Large intestine (tissue), 3 donors: ENCODE measurements around the gene DNAAF8. TPM values are rescaled to one million over a fixed set of nuclear protein-coding genes. Genes with fewer than 3 reads are reported as not detected.

Experiments used
- DNase-seq, 2 donors: peaks; one replicate each; pipeline versions ENCODE4 v3.0.0 to v3.0.0-alpha.2; 2013
- H3K27ac ChIP-seq: one replicate; pipeline ENCODE4 v1.5.1; 2013; ENCODE audit warnings: low read length
- H3K27me3 ChIP-seq: 2 replicates; pipeline ENCODE4 v1.6.1; 2013; ENCODE audit warnings: low read length; ENCODE audit not compliant: control insufficient read depth, insufficient read depth
- H3K36me3 ChIP-seq: 2 replicates; pipeline ENCODE4 v1.6.1; 2013; ENCODE audit warnings: low read length; ENCODE audit not compliant: control insufficient read depth, insufficient read depth
- H3K4me1 ChIP-seq: one replicate; pipeline ENCODE4 v1.6.1; 2013; ENCODE audit warnings: low read length; ENCODE audit not compliant: control insufficient read depth, insufficient read depth
- H3K4me3 ChIP-seq: one replicate; pipeline ENCODE4 v1.5.1; 2013; ENCODE audit warnings: low read length
- H3K9me3 ChIP-seq: one replicate; pipeline ENCODE4 v1.6.1; 2013; ENCODE audit warnings: mild to moderate bottlenecking, low read depth, low read length, moderate library complexity; ENCODE audit not compliant: control insufficient read depth
- WGBS: methylation state at CpG from one replicate; pipeline ENCODE4 v1.1.5; 2013; ENCODE audit warnings: low lambda C conversion rate; ENCODE audit not compliant: insufficient coverage; 5-methylcytosine and 5-hydroxymethylcytosine counted together
- polyA plus RNA-seq: library from polyadenylated mRNA; unstranded; fragments of 120-200 nt; gene quantifications from one replicate; pipeline ENCODE4 v1.2.1, GENCODE V29; 2013

DNAAF8 gene
- polyA plus RNA-seq, 1 donor = 0.78 TPM

DNA sequence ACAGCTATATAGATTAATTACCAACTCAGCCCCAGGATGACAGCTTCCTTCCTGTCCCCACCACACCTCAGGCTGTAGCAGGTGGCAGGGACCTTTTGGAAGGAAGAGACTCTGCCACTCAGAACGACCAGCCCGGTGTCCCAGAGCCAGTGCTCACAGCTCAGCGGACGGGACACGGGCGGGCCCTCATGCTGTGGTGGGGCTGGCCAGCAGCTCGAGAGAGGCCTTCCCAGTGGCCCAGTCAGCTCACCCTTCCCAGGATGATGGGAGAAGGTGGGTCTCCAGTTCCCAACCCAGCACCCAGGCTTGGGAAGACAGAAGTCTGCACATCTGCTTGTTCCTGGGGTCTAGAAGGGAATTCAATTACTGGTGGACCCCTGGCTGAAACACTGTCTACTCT, 30.4 kb upstream of the DNAAF8 start:
- DNase-seq = no peak
- peaks cover 60% of the 10 kb centered on the region for H3K36me3 ChIP-seq
- WGBS = no CpG with 5 or more reads among the region's 7 CpGs
- H3K9me3 ChIP-seq = no peaks in the 10 kb centered on the region
- peaks cover 20% of the 10 kb centered on the region for H3K4me1 ChIP-seq
- no peak overlapping the region for H3K27ac ChIP-seq
- H3K4me3 ChIP-seq = no peak overlapping the region
- no peaks in the 10 kb centered on the region for H3K27me3 ChIP-seq

DNA sequence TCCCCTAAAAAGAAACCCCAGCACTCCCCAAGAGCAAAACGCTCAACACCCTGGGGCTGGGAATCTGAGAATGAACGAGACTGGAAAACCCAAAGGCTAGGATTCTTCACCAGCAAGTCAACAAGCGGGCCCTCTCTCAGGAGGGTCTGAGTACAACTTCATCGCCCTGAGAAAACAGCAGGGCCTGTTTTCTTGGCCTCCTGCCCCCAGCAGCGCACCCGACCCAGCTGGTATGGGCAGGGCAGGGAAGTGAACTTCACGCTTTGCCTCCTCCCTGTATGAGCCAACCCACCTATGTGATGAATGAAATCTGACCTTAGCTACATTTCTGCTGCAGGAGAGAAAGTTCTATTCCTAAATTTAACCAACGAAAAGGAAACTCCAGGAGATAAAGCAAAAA, 29.8 kb upstream of the DNAAF8 start:
- DNase-seq = no peak
- Histone ChIP-seq H3K27me3 (no peaks in the 10 kb centered on the region), H3K4me1 (peaks cover 20% of the 10 kb centered on the region), H3K4me3 (no peak overlapping the region), H3K27ac (no peak overlapping the region), H3K9me3 (no peaks in the 10 kb centered on the region), H3K36me3 (peaks cover 54% of the 10 kb centered on the region)
- WGBS = no CpG with 5 or more reads among the region's 8 CpGs

DNA sequence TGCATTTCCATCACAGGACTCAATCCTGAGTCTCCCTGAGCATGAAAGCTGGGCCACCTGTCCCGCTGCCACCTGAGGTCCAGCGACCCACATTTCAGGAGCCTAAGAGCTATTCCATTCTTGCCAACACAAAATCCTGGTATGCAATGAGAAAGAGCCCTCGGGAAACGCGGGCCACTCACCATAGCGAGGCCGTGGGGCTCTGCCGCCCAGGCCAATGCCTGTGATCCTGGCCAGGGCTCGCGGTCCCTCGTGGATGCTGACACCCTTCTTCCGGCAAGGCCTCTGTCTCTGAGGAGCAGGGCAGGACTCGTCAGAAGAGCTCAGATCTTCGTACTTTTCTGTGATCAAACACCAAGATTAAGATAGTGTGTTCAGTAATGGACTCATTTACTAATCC, 29.4 kb upstream of the DNAAF8 start:
- H3K36me3 ChIP-seq = peaks cover 50% of the 10 kb centered on the region
- DNase-seq = no peak

DNA sequence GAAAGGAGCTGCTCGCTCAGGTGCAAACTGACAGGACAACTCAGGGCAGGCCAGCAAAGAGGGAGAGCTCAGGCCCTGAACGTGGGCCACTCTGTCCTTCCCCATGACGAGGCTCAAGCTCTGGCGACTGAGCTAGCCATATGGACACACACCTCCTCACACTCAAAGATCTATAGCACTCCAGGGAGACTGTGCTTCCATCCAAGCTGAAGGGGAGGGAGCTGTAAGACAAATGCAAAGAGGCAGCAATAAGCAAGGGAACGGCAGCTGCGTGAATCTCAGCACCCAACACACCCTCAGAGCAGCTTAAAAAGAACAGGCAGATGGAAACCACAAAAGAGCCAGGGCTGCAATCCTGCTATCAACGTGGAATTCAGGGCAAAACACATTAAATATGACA, 27.5 kb upstream of the DNAAF8 start:
- H3K27me3 ChIP-seq = no peaks in the 10 kb centered on the region
- H3K9me3 ChIP-seq = no peaks in the 10 kb centered on the region
- no CpG with 5 or more reads among the region's 7 CpGs for WGBS
- peaks cover 12% of the 10 kb centered on the region for H3K4me1 ChIP-seq
- no peak overlapping the region for H3K27ac ChIP-seq
- H3K4me3 ChIP-seq = no peak overlapping the region
- H3K36me3 ChIP-seq = peaks cover 40% of the 10 kb centered on the region
- no peak for DNase-seq

More for the DNA sequence above, 29.4 kb upstream of the DNAAF8 start:
- no peak overlapping the region for H3K27ac ChIP-seq
- peaks cover 20% of the 10 kb centered on the region for H3K4me1 ChIP-seq
- no peak overlapping the region for H3K4me3 ChIP-seq
- no peaks in the 10 kb centered on the region for H3K9me3 ChIP-seq
- no CpG with 5 or more reads among the region's 14 CpGs for WGBS
- H3K27me3 ChIP-seq = no peaks in the 10 kb centered on the region

DNA sequence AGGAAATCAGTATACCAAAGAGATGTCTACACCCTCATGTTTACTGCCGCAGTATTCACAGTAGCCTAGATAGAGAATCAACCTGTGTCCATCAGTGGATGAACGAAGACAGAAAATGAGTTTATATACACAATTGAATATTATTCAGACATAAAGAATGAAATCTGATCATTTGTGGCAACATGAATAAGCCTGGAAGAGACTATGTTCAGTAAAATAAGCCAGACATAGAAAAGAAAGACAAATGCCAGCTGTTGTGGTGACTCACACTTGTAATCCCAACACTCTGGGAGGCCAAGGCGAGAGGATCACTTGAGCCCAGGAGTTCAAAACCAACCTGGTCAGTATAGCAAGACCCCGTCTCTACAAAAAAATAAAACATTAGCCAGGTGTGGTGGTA, 24.9 kb upstream of the DNAAF8 start:
- Histone ChIP-seq H3K27me3 (no peaks in the 10 kb centered on the region), H3K9me3 (no peaks in the 10 kb centered on the region), H3K36me3 (peaks cover 40% of the 10 kb centered on the region), H3K4me1 (no peaks in the 10 kb centered on the region), H3K4me3 (no peak overlapping the region), H3K27ac (no peak overlapping the region)
- WGBS = no CpG with 5 or more reads among the region's 4 CpGs
- no peak for DNase-seq

DNA sequence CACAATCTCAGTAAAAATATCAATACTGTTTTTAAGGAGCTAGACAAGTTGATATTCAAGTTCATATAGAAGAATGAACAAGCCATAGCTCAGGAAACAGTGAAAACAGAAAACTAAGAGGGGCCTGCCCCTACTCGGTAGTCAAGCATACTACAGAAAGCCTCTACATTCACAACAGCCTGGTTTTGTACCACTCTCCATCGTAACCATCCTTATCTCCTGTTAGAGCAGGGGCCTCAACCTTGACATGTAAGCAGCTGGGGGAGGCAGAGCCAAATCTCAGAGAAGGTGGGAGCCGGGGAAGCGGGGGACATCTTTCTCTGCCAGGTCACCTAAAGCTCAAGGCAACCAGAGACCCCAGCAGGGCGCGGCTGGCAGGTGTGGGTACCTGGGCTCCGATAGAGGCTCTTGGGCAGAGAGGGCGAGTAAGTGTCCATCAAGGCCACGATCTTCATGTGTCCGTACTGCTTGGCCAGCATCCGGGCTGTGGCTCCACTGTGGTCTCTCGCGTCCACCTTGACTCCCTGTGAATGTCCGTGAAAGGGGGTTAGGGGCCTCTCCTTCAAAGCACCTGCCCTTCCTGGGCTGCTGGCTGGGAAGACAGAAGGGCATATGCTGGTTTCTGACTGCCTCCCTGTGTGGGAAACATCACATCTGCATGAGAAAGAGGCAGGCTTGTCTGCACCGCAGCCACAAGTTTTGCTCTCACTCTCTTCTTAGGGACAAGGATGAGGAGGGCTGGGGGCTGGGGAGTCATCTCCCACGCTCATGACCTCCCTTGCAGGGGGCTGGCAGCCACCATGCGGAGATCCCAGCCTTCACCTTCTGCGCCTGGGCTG, 20.5 kb upstream of the DNAAF8 start:
- Histone ChIP-seq H3K4me3 (no peak overlapping the region), H3K4me1 (no peaks in the 10 kb centered on the region), H3K27me3 (no peaks in the 10 kb centered on the region), H3K9me3 (no peaks in the 10 kb centered on the region), H3K27ac (no peak overlapping the region), H3K36me3 (peaks cover 24% of the 10 kb centered on the region)
- no peak for DNase-seq
- WGBS = 100% methylated on average over 1 of the region's 18 CpGs

DNA sequence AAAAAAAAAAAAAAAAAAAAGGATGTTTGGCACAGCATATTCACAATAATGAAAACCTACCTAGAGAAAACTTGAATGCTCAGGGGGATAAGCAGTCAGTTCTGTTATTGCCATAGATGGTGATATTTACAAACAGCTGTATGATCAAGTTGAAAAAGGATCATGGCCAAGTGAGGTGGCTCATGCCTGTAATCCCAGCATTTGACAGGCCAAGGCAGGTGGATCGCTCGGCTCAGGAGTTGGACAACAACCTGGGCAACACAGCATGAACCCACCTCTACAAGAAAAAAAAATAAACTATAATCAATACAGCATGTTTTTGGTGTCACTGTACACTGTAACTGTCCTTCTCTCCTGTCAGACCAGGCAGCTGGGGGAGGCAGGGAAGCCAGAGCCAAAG, 19.3 kb upstream of the DNAAF8 start:
- Histone ChIP-seq H3K9me3 (no peaks in the 10 kb centered on the region), H3K4me1 (no peaks in the 10 kb centered on the region), H3K27ac (no peak overlapping the region), H3K27me3 (no peaks in the 10 kb centered on the region), H3K4me3 (no peak overlapping the region), H3K36me3 (peaks cover 24% of the 10 kb centered on the region)
- WGBS = no CpG with 5 or more reads among the region's 2 CpGs
- DNase-seq = no peak

DNA sequence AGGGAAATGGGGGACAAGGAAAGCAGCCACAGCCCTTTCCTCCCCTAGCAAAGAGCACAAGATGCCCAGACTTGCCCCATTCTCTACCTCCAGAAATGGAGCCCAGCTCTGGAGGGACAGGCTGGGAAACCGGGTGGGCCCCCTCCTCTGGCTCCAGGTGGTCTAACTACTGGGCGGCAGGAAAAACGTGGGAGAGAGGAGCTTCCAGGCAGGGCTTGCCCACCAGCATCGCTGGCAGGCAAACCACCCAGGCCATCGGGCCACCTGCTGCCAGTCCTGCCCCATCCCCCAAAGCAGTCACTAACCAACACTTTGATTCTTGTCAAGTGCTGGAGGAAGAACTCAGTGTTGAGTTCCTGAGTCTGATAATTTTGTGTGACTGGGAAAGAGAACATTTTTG, 15.9 kb upstream of the DNAAF8 start:
- DNase-seq = no peak
- no CpG with 5 or more reads among the region's 5 CpGs for WGBS
- H3K36me3 ChIP-seq = peaks cover 18% of the 10 kb centered on the region
- no peak overlapping the region for H3K4me3 ChIP-seq
- no peaks in the 10 kb centered on the region for H3K27me3 ChIP-seq
- no peaks in the 10 kb centered on the region for H3K4me1 ChIP-seq
- no peak overlapping the region for H3K27ac ChIP-seq
- H3K9me3 ChIP-seq = no peaks in the 10 kb centered on the region

DNA sequence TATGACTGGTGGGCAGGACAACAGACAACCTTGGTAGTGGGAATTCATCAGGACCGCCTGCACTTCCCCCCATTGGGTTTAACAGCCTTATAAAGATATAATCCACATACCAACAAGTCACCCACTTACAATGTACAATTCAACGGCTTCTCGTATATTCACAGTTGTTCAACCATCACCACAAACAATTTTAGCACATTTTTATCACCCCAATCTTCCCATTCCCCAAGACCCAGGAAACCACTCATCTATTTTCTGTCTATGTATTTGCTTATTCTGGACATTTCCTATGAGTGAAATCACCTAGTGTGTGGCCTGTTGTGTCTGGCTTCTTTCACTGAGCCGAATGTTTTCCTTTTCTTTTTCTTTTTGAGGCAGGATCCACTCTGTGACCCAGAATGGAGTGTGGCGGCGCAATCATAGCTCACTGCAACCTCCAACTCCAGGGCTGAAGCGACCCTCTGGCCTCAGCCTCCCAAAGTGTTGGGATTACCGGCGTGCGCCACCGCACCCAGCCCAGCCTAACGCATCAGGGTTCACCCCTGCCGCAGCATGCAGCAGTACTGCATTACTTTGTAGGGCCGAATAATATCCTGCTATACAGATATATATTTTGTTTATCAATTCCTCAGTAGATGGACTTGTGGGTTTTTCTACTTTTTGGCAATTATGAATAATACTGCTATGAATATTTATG, 11.1 kb upstream of the DNAAF8 start:
- Histone ChIP-seq H3K27ac (no peak overlapping the region), H3K36me3 (peaks cover 36% of the 10 kb centered on the region), H3K4me1 (no peaks in the 10 kb centered on the region), H3K27me3 (no peaks in the 10 kb centered on the region), H3K9me3 (no peaks in the 10 kb centered on the region), H3K4me3 (no peak overlapping the region)
- 83% methylated on average over 2 of the region's 14 CpGs for WGBS
- no peak for DNase-seq

DNA sequence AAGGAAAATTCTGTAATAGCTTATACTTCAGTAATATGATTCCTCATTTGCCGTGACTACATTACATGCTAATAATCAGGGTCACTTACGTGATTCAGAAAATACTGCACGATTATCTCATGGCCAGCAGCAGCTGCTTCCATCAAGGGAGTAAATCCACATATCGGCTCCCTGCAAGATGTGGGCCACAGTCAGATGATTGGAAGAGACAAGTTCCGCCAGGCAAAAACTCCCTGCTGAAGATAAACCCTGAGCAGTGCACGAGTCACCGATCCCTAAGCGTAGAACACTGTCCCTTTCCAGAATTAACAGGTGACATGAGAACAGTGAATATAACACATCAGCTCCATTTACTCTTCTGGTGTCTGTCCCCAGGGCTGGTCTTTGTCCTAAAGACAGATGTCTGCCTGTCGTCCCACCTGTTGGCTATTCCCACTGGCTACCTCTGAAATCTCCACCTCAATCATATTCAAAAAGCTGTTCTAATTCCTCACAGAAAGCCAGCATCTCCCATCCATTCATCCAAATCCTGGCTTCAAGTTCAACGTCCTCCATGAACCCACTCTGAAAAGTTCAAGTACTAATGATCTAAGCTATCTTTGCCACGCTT, 9.6 kb upstream of the DNAAF8 start:
- Histone ChIP-seq H3K27me3 (no peaks in the 10 kb centered on the region), H3K27ac (no peak overlapping the region), H3K9me3 (no peaks in the 10 kb centered on the region), H3K36me3 (peaks cover 47% of the 10 kb centered on the region), H3K4me1 (no peaks in the 10 kb centered on the region), H3K4me3 (no peak overlapping the region)
- WGBS = 100% methylated on average over 1 of the region's 11 CpGs
- DNase-seq = no peak
